ENCODE results near the gene TMEM37. TPM values are rescaled to one million over a fixed set of nuclear protein-coding genes. Genes with fewer than 3 reads are reported as not detected.
A peak's percentile ranks its signal among the peaks of the same experiment; 100 is the strongest.

The TMEM37 gene
- total and polyA plus RNA-seq, 2 of the 13 experiments (the other 11 are each of a cell fraction or from before 2014, with no cell fraction given) = 37.7 to 115 TPM

GRCh38 chr2:119428488-119429224 lies 3.0 kb upstream of the TMEM37 start (continued):
- TF ChIP-seq ELF3 (CRISPR knock-in tag; IDR thresholded peaks at IDR 0.05) (peak; percentile 54), CREM (IDR thresholded peaks at IDR 0.05) (peak; percentile 50; the same call in 1 of the 2 replicates), CREM (CRISPR knock-in tag; IDR thresholded peaks at IDR 0.05) (no peak), THRA (CRISPR knock-in tag; IDR thresholded peaks at IDR 0.05; ENCODE audit: borderline replicate concordance) (peak; percentile 94; the same call in 1 of the 2 replicates), ZFP90 (CRISPR knock-in tag; IDR thresholded peaks at IDR 0.05; ENCODE audit: borderline replicate concordance) (no peak), ISL2 (CRISPR knock-in tag; IDR thresholded peaks at IDR 0.05) (0 out of 2 replicates have a peak, but pooled peaks have one; percentile 44), NR2F1 (CRISPR knock-in tag; IDR thresholded peaks at IDR 0.05) (peak; percentile 65 to 93; a peak in 3 of 4 replicates), ZBTB7B (CRISPR knock-in tag; IDR thresholded peaks at IDR 0.05) (peak; percentile 39; the same call in 1 of the 2 replicates), ZNF335 (CRISPR knock-in tag; IDR thresholded peaks at IDR 0.05) (0 out of 2 replicates have a peak, but pooled peaks have one; percentile 8), ZFP91 (CRISPR knock-in tag; IDR thresholded peaks at IDR 0.05; ENCODE audit: borderline replicate concordance) (0 out of 2 replicates have a peak, but pooled peaks have one; percentile 48), SNRNP70 (IDR thresholded peaks at IDR 0.05; ENCODE audit: low read depth, low read length) (no peak), MATR3 (CRISPR knock-in tag; IDR thresholded peaks at IDR 0.05) (no peak), KDM2A (CRISPR knock-in tag; IDR thresholded peaks at IDR 0.05; ENCODE audit: borderline replicate concordance, low read depth) (peak; percentile 39; the same call in 1 of the 2 replicates), ZKSCAN8 (CRISPR knock-in tag; IDR thresholded peaks at IDR 0.05; ENCODE audit: borderline replicate concordance) (0 out of 2 replicates have a peak, but pooled peaks have one; percentile 50), ZNF549 (CRISPR knock-in tag; IDR thresholded peaks at IDR 0.05) (no peak), ARID2 (CRISPR knock-in tag; IDR thresholded peaks at IDR 0.05; ENCODE audit: borderline replicate concordance) (no peak), NCOA2 (CRISPR knock-in tag; IDR thresholded peaks at IDR 0.05) (peak; percentile 44; the same call in 1 of the 2 replicates), MTF1 (CRISPR knock-in tag; IDR thresholded peaks at IDR 0.05) (no peak), HIVEP1 (CRISPR knock-in tag; IDR thresholded peaks at IDR 0.05) (no peak), HIC2 (CRISPR knock-in tag; IDR thresholded peaks at IDR 0.05; ENCODE audit: low read depth) (peak; percentile 63; the same call in 1 of the 2 replicates), ZNF3 (CRISPR knock-in tag; IDR thresholded peaks at IDR 0.05) (peak; percentile 99), SOX13 (IDR thresholded peaks at IDR 0.05) (no peak), SOX13 (CRISPR knock-in tag; conservative IDR thresholded peaks at IDR 0.05 in 1 of 2, IDR thresholded peaks at IDR 0.05 in 1 of 2) (peak in 1 of 2 experiments; percentile 67; a peak in 1 of 4 replicates)

Data from HepG2 (cell line).